ENCODE data around the gene NRIP1.
A peak's percentile ranks its signal among the peaks of the same experiment; 100 is the strongest.

Gene NRIP1

DNA sequence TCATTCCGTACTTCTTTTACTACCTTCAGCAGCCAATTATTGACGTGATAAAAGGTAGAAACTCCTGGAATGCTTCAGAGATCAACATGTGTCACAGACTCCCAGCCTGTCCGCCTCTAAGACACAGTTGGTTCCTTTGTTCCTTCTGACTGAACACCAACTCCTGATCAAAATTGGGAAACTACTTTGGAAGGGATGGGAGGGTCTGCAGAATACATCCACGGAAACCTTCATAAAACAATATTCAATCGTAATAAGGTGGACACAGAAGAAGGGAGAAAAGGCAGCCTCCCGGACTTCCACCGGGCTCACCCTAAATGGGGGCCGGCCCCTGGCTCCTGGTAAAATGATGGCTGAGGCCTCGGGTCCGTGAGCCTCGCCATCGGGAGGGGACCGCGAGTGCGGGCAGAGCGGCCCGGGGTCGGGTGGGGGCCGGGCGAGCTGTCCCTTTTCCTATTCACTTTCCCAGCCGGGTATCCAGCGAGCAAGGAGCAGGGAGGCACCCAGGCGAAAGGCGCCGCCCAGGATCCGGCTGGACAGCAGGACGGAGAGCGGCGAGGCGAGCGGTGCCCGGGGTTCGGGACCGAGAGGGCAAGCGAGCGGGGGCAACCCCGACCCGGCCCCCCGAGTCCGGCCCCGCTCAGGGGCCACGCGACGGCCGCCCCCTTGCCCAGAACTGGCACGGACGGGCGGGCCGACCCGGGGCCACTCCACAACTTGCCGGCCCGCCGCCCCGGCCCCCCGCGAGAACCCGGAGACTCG is 805 bp downstream of the NRIP1 start:
- no peak for DNase-seq

DNA sequence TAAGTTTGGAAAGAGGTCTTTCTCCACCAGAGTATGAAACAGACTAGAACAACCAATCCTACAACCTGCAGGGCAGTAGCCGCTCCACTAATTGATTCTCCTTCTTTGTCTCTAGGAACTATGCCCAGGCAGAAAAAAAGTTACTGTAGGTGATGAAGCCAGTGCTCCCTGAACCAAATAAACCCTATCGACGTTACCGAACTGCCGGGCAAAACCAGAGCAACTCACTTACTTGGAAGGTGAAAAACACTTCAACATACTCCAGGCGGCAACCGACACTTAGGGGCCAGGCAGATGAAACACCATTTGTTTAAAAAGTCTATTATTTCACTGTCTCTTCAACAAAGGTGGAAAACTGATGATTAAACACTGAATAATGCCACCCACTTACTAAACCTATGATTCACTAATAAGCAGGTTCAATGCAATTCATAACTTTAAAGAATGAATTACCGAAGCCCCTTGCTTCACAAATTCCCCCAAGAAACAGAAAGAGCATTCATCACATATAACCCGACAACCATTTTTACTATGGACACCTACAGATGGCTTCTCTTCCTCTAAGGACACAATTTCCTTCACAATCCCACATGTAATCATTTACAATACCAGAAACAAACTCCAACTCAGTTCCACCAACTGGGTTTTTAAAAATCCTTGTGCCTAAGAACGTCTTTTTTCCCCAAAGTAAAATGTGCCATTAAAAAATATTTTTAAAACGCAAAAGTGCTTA is 1.6 kb downstream of the NRIP1 start:
- peak; percentile 17 for DNase-seq

DNA sequence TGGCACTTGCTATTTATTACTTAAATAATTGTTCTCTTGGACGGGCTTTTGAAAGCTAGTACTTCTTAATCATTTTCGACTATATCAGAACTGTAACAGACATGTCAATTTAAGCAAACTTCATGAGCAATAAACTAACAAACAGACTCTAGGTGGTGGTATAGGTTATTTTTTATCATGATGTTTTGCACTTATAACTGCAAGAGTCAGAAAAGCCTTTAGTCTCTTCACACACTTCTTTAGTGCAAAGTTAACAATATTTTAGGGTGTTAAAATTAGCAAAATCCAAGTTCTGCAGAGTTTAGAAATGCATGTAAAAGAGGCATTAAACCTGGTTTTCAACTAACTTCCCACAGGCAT is 2.2 kb downstream of the NRIP1 start:
- no peak for DNase-seq

DNA sequence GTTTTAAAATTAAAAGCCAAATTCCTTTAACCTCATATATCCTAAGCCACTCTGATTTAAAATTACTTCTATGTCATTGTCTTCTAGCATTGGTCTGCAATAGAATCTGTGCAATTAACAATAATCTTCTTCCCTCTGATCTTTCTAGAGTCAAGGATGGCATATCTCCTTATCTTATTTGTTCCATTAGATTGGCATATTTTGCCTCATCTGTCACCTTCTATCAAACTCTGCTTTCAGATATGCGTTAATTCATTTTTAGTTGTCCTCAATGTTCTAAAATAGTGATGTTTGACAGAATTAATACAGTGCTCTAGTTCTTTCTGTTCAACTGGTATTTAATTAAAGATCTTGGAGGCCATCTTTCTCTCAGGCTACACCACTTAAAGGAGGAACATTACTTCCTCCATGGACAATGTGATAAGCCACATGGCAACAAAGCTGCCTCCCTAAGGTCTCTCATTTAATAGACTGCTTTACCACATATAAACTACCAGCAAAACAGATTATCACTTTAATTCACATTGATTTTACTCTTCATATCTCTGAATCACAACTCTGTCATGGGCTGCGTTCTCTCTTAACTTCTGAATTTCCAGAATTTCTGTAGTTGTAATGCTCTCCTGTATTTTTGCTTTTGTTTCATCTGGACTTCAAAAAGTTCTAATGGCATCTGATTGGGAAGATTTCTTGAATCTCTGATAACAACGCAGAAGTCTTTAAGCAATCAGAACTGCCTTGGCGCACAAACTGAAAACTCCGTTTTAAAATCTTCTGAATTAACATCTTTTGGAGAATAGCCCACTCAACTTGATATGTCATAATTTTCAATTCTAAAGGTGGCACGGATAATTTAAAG is 2.8 kb downstream of the NRIP1 start:
- DNase-seq: no peak

DNA sequence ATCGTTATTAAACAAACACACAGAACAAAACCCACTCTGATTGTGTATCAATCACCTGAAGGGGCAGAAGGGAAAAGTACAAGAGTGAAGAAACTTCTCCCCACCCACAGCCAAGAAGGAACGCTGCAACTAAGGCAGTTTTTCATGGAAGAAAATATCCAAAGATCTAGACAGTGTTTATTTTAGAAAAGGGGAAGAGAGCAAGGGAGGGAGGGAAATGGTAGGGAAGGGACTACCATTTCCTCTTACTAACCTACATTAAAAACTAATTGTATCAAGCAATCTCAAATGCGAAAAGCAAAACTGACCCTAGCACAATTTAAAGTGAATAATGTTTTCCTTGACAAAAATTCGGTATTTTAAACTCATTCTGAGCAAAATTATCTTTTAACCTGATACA is 3.5 kb downstream of the NRIP1 start:
- no peak for DNase-seq

DNA sequence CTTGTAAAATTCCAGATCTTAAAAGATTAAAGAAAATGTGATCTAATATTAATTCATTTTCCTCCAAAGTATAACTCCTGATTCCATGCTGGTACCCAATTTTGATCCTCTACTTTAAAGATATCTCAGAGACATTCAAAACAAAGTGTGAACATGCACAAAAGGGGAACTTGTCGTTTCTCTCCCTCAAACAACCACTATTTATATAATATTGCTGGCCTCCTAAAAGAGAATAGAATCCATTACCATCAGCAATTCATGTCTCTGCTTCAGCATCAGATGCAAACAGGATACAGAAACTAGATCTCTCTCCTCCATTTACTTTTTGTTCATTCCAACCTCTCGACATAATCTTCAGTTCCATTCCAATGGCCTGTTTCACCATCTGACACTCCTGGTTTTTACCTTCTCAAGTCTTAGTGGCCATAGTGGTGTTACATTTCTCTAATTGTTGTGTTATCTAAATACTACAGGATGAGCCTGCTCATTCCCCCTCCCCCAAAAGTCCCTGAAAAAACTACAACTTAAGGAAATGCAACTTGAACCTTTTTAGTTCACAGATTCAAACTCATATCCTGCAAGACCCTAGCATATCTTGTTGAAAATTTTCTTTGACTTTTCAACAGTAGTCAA is 4.1 kb downstream of the NRIP1 start:
- DNase-seq: no peak

DNA sequence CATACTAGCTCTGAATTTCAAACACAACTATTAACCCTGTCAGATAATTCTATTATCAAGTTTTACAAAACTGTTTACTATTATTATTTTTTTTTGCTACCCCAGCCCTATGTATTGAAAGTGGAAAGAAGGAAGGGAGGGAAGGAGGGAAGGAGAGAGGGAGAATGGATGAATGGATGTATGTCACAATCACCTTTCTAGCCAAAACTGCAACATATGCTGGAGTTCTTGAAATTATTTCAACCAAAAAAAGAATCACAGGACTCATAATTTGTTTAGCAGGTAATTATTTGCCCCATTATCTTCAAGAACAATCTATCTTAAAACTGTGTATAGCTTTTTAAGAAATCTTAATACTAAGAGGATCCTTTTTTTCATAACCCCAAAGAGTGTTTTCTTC is 5.4 kb downstream of the NRIP1 start:
- no peak for DNase-seq

DNA sequence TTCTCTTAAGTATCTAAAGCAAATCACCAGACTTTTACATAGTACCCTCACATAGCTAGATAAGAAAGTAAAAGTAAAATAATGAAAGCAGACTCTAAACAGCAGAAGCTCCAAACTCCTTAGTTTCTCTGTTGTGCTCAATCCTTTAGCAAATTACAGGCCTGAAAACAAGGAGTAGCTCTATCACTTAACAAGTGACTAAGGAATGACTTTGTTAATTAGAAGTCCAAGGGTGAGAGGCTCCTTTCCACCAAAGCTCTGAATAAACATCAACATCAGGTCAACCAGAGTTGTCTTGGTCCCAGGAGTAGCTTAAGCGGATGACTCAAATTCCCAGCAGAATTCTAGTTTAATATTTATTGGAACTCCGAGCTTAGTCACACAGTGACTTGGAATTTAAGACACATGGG is 5.9 kb downstream of the NRIP1 start:
- DNase-seq: no peak

DNA sequence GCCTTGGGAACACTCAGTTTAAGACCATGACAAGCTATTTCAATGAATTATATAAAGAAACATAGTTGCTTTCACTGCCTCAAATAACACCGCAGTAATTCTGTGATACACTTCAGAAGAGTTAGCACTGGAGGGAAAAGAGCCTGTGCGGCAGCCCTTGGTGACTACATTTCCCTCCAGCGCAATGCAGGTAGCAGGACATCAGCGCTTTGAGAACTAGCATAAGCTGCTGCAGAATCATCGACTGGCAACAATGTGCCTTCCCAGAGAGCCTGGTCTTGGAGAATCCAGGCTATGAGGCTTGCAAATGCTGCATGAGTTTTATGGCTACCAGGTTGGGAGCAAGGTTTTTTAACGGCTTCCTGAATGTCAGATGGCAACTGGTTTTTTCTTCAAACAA is 7.5 kb downstream of the NRIP1 start:
- no peak for DNase-seq

DNA sequence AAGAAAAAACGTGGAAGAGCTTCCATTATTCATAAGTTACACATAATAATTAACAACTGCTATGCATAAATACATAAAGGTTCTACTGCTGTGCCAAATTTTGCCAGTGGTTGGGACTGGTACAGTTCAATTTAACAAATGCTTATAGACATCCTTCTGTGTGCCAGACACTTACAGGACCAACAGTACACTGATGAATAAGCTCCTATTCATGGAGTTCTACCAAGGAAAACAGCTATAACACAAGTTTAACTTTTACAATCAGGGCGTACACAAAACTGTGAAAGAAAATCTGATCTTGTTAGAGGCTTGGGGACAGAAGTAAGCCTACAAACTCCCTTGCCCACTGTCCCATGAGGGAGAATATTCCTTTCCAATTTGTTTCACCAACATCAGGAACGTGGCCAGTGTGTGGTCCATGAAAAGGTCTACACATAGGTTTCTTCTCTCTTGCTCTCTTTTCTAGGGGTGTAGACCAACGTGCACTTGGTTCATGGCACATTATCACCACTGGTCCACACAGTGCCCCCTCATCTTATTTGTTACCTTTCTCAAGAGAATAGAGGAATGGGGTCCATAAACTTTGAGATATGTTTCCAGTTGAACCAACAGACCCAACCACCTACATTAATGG is 10.1 kb downstream of the NRIP1 start:
- no peak for DNase-seq

DNA sequence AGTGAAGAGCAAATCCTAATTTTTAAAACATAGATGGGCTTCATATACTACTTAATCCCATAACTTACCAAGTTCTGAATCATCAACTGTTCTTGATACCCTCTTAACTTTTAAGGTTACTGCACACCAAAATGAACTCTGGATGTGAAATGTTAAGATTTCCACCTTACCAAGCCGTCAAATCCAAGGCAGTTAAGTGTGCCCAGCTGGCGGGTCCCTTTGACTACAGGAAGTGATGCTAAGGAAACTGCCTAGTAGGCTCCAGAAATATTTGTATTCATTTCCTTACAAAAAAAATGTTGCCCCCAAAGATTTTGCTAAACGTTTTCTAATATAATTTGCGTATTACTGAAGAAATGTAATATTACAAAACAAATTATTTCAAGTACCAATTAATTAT is 10.7 kb downstream of the NRIP1 start:
- no peak for DNase-seq

DNA sequence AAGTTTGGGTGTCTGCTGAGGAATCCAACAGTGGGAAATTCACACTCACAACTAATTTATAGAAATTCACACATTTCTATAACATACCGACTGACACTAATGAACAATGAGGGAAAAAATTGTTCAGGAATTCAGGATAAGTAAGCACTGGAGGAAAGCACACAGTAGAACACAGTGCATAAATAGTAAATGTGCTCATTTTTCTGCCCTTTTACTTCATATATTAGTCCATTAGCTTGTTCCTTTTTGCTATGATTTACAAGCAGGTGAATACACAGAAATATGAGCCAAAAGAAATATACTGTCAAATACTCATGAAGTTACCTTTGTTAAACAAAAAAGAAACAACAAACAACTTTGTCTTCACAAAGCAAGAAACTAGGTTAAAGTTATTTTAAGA is 11.3 kb downstream of the NRIP1 start:
- DNase-seq: no peak

DNA sequence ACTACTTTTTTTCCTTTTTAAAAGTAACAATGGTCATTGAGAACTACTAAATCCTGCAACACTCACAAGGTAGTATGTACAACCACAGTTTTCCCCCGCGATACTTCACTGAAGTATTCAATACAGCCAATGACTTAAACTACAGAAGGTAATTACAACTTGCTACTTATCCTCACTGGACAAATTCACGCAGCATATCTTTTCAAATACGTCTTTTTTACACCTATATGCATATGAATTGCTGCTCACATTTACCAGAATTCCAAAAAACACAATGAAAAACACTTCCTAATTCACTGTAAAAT is 12.4 kb downstream of the NRIP1 start:
- DNase-seq: no peak

DNA sequence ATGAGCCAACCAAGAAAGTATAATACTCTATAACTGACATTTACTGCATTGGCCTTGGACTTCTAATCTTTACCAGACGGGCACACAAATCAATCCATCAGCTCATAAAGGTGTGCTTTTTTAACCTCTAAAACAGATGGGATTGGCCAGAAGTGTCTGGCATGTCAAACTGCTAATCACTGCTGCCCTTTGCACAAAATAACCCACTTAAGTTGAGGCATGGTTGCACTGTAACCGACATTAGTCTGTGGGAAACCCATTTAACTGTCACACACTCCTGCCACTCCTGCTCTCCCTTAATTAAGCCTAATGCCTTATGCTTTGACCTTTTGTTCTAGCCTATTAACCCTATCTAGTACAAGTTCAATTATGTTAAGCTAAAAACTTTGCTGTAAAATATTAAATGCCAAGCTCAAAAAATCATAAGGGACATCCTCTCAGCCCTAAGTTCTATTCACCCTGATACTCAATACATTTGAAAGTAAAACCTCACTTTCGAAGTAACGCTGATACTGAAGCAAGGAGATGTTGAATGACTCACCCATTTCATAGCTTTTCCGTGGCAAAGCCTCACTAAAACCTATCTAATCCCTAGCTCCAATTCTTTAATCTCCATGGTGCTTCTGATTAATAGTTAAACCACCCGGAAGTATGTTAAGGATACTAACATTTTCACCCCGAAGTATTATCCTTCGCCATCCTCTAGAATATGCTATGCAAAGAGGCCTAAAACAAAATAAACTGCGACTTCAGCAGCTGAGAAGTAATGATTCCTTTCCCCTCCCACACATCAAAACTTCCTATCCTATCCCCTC is 12.9 kb downstream of the NRIP1 start:
- DNase-seq: no peak

DNA sequence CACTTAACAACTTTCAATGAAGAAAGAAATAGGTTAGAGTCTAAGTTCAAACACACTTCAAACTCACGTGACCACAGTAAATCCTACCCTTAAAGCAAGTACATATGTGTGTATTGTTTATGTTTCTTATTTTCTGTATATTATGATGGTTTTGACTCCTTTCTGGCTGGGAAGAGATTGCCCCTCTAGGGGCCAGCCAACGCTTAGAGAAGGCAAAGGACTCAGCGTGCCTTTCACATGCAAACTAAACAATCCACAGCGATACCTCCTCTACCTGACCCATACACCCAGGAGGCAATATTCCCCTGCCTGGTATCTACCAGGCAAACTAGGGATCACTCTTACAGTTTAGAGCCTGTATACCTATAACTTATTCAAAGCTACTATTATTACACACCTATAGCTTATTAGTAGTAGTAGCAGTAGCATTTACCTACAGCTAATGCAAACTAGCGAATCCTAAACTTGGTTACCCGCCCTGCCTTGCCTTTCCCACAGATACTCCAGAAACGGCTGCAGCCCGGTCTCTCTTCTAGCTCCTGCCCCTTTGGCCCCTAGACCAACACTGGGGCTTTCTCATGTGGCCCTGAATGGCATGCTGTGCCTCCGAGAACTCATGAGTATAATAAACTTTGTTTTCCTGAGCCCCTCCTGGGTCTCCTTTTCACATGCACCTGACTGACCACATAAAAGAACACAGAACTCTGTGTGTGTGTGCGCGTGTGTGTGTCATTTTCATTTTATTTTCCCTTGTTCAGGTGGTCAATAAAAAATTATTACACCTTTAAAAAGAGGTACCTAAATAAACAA is 14.0 kb downstream of the NRIP1 start:
- DNase-seq: no peak

DNA sequence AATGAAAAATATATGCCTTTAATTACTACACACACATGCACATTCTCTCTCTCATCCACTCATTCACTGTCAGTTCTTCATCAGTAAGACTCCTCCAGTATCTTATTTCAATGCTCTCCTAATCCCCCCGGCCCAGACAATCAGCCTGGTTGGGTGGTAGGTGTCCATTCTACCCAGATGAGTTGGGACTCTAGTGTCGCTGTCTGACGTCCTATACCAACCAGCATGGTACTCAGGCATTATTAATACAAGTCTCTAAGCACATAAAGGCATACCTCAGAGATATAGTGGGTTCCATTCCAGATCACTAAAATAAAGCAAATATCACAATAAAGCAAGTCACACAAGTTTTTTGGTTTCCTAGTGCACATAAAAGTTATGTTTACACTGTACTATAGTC is 19.8 kb downstream of the NRIP1 start:
- no peak for DNase-seq

DNA sequence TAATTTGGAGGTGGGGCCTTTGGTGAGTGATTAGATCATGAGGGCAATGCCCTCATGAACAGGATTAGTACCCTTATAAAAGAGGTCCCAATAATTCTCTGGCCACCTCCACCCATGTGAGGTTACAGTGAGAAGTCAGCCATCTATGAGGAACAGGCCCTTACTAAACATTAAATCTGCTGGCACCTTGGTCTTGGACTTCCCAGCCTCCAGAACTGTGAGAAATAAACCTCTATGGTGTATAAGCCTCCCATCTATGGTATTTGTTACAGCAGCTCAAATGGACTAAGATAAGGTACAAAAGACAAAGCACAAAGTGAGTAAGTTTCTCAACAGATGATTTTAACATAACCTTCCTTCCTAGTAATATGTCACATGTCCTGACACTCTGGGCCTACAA is 22.3 kb downstream of the NRIP1 start:
- DNase-seq: no peak

DNA sequence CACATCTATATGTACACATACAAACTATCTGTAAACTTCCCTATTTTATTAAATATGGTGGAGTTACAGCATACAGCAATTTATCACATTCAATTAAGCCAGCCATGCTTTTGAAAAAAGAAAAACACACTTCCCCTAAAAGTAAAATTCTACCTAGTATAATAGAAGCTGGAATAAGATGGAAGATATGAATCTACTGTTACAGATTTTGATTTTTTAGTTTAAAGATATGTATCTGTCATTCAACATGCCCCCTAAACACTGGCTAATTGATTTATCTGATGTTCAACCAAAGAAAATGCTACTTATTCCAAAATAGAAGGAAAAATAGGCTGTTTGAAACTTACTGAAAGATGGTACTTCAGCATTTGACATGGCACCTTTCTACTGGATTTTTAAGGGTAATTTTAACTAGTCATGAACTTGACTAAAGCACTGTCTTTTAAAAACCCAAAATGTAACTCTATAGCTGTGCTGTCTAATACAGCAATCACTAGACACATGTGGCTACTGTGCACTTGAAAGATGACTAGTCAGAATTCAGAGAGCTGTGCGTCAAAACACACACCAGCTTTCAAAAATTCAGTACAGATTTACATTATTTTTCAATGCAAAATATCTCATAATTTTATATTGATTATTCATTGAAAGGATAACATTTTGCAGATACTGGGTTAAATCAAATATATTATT is 25.0 kb downstream of the NRIP1 start:
- DNase-seq: no peak

DNA sequence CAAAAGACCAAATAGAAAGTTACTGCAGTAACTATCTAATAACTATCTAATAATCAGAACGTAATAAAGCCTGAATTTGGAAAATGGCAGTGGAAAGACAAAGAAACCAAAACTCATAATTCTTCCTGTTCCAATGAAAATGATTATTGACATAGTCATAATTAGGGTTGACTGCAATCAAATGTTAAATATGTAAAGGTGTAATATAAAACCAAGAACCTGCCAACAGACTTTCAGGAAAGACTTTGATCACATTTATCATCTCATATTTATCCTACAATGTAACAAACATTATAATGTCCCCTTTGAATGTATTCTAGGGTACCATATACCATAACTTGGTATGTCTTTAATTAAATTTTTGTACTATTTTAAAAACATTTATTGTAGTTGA is 26.9 kb downstream of the NRIP1 start:
- no peak for DNase-seq

DNA sequence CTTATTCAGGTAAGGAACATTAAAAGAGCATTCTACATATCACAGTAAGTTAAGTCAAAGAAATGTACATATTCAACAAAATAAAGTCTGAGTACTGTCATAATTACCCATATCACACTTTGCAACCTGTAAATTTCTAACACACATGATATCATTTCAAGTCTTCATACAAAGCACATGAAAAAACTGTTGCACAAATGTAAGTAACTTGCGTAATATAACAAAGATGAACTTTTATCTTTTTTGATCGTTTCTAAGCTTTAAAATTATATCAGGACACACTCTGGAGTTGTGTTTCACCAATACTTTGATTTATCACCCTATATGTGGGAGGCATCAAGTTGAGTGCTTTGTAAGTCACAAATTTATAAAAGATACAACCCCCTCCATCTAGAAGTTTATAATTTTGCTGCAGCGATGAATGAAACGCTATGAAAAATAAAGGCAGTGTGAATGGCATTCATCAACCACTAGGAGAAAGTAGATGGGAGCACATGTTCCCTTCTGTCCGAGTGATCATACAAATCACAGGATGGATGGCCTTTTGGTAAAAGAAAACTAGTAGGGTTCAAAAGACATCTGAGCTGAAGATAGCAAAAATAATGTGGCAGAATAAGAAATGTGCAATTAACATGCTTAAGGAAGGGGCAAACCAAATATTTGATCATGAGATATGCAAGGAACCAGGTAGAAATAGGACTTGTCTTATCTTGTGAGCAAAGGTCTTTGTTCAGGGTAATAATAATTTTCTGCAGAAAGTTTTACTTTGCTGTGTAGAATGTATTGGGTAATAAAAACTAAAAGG is 27.5 kb downstream of the NRIP1 start:
- no peak for DNase-seq

Measured in activated naive CD4-positive, alpha-beta T cell treated with Interleukin-2 at 50 U/mL for 16 hours (primary cell).